Activated naive CD8-positive, alpha-beta T cell treated with anti-CD3 and anti-CD28 coated beads, Interleukin-2, amount 50 U/mL, for 16 hours (primary cell): Measurements from ENCODE around the gene GNAS-AS1.
A peak's percentile ranks its signal among the peaks of the same experiment; 100 is the strongest.

Source experiments
- DNase-seq: peaks from one replicate; pipeline ENCODE4 v3.0.0-alpha.2; 2020; ENCODE audit warnings: low read depth, low spot score

The GNAS-AS1 gene

DNA sequence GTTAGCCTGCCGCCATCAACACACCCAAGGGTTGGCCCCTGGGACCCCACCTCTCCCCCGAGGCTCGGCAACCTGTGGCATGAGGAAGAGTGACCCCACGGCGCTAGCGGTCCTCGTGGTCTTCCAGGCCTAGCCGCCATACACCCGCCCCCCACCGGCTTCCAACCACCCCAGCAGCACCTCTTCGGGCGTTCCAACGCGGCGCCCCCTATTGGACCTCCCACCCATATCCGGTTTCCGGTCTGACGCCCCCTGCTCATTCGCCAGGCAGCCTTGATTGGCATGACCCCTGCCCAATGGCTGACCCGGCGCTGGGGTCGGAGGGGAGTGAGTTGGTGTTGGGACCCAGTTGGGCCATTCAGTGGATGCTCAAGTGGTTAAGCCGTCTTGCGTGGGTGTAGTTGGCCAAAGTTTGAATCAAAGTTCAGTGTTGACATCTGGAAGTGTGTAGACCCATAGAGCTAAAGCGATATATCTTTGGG is at the start of gene GNAS-AS1:
Gene GNAS-AS1, minus strand, starts transcription at position 210 of the 482 bp plus-strand sequence.
- peak; percentile 70 for DNase-seq

DNA sequence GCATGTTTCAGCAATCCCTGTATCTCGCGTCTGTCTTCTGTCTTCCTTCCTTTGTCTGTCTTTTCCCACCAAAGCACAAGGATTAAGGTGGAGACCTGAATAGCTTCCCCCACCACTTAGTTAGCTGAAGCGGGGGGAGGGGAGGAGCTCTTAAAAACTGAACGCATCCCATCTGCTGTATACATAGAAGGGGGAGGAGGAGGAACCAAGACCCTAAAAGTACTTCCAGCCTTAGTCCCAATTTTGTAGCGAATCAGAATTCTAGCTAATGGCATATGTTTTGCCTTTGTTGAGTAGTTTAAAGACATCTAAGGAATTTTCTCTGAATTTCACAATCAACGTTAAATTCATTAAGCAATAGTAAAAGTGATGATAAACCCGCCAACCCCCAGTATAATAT is 49.7 kb upstream of the GNAS-AS1 start:
- no peak for DNase-seq

DNA sequence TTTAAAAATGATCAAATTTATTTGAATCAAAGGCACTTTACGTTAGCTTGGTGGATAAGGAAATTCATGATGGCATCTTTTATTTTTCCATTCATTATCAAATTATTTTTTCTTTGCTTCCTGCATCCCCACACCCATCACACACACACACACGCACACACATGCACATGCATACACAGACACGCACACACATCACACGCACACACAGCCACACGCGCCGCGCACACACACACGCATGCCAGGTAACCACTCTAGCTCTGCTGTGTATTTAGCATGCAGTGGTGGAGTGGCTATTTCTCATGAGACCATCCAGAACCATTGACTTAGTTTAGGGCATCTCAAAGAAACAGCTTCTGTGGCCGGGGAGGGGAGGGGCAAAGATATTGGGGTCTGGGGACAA is 48.8 kb upstream of the GNAS-AS1 start:
- DNase-seq, result no peak

DNA sequence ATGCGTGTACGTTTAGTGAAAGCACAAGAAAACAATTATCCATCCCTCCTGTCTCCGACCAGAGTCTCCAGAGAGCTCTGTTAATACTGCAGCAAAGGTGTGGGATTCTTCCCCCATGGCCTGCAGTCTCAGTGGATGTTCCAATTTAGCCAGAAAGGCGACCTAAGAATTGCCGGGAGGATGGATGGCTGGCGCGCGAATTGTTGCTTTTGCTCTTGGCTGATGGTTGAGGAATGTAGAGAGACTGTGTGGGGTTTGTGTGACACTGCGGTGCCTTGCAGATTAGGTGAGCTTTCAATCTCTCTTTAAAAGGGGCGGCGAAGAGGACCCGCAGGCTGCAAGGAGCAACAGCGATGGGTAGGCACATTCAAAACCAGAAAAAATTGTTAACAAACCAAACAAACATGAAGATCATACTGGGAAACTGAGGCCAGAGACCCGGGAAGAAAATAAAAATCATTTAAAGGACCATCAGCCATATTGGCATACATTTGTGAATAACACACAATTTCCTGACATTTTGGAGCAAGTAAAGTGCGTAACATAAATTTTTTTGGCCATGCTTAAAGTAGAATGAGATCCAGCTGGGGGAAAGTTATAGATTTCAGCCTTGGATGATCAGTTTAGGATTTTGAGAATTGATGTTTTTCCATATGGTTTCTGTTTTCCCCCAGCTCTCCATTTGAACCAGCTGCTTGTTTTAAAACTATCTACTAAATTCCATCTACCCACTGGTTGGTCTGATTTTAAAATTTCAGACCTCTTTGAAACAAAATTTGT is 48.1 kb upstream of the GNAS-AS1 start:
- DNase-seq, result no peak

DNA sequence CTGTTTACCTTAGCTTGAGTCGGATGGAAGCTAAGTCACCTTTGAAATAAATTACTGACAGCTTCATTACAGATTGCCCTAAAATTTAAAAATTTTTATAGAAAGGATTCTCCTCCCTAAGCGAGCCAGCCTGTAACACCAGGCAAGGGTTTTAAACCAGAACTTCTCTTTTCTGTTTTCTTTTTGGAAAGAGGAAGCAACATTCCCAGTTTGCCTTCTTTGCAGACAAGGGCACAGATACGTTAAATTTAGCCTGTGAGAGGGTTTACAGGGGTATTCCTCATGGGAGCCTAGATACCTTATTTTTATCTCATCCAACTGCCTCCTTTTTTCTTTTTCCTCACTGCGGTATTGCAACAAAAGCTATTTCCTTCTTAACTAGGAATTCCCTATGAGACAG is 46.8 kb upstream of the GNAS-AS1 start:
- no peak for DNase-seq

DNA sequence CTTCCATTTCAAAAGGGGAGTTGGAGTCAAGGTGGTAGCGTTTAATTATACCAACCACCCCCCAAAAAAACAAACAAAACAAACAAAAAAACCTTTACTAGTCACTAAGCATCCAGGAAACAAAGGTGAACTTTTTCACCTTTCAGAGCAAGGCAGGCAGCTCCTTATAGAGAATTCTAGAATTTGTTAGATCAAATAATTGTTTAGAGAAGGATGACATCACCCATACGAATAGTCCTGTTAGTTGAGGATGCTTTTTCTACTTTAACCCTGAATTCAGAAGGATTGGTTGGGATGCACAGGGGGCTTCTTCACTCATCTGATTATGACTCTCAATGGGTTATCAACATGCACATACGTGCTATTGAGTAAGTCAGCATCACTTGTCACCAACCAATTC is 46.1 kb upstream of the GNAS-AS1 start:
- DNase-seq, result no peak

DNA sequence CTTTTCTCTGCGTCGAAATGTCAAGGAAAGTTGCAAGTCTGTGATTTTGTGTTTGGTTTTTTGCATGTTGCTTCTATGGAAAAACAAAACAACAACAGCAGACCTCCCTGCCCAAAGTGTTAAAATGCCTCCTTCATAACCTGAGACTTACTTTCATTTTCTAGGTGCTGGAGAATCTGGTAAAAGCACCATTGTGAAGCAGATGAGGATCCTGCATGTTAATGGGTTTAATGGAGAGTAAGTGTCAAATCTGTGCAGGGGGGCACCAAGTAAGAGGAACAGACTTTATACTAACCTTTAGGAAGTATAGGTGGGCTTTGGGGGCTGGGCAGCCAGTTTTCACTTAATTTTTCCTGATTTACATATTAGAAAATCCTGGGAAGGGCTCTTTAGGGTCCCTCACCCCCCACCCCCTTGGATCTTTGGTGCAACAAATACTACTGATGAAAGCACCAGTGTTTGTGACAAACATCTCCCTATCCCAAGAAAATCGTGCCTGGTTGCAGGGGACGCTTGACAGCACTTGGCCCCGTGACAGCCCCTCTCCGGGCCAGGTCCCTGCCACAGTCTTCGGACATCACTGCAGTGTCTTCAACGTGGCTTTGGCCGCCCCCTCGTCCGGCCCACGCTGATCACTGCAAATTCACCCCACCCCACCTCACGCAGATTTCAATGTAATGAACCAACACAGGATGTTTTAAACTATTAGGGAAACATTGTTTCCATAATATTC is 44.9 kb upstream of the GNAS-AS1 start:
- DNase-seq, result no peak

DNA sequence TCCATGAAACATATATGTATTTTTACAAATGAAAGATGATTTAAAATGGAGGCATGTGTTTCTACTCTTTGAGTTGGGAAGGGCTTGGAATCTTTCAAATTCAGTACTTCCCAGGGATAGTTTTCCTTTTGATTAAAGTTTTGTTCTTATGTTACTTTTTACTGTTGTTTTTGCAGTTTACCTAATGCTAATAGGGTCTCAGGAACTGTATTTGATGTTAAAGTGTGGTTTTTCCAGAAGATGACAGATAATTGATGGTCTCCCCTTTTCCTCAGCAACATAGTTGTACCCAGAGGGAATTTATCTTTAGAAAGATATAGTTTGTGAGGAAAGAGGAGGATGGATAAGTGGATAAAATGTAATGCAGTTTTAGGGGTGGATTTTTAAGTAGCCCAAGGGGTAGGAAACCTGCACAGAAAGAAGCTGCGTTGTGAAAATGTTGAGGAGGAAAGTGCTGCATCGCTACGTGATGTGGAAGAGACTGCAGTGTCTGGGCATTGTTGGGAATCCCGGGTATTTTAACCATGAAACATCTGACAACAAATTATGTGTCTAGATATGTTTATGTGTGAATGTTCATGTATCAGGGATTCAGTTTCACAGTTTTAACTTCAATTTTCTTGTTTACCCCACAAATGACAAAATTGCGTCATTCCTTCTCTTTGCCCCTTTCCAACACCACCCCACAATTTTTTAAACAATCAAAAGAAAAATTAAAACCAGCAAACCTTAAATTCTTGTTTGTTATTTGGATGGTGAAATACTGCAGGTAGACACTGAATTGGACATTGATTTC is 44.1 kb upstream of the GNAS-AS1 start:
- DNase-seq, result no peak

DNA sequence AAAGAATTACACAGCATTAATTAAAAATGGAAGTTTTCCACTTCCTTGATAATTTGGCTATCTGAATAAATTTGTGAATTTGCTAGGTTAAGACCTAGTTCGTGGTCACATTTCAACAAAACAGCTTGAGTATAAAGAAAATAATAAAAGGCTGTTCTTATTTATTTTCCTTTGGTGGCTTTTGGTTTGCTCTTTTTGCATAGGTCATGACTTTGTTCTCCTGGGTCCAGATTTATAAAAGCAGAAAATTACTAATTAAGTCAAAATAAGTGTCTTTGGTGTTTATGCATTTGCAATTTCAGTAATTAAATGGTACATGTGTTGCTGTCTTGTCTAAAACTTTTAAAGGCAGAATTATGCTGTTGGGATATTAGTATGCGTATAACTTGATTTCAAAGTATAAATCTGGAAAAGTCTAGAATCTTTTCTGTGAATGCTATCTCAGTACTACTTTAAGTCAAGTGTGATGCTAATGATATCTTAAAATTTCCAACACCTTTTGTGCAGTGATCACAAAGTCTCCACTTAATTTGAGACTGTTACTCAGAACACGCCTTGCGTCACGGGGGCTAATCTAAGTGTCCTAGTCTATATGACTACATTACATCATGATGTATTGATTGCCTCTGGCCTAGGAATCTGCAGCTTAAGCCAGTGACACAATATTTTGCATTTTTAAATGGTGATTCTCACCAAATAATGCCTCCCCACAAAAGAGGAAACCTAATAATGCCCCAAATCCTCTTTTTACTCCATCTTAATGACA is 42.8 kb upstream of the GNAS-AS1 start:
- DNase-seq, result no peak

DNA sequence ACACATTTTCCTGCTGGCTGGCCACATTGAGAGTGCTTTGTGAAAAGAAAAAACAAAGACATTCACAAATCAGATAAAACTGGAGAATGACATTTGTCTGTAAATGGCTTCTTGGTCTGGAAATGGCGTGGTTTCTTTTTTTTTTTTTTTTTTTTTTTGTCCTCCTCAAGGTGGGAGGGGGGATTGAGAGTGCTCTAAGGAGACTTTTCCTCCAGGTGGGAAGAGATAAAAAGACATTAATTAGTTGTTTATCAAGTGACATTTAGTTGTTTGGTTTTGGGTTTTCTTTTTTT is 42.2 kb upstream of the GNAS-AS1 start:
- DNase-seq, result no peak

DNA sequence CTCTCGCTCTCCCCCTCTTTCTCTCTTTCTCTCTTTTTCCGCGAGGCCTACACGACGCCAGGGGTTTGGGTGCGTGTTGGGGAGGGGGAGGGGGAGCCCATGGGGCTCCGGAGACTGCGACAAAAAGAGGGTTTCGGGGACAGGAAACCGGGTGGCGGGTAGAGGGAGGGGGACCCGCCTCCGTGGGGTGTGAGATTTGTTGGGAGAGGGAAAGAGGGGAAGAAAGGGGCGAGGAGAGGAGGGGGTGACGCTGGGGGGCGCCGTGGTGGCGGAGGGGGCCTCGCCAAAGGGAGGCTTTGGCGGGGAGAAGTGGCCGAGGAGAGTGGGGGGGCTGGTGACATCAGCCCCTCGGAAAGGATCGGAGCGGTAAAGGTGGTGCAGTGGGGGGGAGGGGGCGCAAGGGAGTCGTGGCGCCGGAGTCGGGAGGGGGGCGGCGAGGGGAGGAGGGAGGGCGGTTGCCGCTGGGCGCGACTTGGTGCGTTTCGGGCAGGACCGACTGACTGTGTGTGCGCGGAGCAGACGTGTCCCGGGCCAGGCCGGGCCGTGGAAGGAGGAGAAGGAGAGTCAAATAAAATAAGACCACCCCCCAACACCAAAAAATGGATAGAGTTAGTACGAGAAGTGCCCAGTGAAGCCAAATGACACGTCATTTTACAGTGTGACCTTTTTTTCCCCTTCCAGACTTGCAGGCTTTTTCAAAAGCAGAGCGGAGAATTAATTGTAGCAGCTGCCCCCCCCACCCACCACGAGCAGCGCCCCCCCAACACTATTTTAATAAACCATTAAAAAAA is 41.6 kb upstream of the GNAS-AS1 start:
- DNase-seq, result peak; percentile 59

DNA sequence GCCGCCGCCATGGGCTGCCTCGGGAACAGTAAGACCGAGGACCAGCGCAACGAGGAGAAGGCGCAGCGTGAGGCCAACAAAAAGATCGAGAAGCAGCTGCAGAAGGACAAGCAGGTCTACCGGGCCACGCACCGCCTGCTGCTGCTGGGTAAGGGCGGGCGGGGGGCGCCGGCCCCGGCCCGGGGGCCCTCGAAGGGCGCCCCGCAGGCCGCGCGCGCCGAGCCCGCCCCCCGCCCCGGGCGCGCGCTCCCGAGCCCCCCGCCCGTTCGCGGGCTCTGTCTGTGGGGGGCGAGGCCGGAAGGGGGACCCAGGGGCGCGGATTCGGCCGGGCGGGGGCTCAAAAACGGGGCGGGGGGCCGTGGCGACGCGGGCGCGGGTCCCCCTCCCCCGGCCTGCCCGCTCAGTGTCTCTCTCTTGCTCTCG is 41.0 kb upstream of the GNAS-AS1 start:
- DNase-seq, result no peak

DNA sequence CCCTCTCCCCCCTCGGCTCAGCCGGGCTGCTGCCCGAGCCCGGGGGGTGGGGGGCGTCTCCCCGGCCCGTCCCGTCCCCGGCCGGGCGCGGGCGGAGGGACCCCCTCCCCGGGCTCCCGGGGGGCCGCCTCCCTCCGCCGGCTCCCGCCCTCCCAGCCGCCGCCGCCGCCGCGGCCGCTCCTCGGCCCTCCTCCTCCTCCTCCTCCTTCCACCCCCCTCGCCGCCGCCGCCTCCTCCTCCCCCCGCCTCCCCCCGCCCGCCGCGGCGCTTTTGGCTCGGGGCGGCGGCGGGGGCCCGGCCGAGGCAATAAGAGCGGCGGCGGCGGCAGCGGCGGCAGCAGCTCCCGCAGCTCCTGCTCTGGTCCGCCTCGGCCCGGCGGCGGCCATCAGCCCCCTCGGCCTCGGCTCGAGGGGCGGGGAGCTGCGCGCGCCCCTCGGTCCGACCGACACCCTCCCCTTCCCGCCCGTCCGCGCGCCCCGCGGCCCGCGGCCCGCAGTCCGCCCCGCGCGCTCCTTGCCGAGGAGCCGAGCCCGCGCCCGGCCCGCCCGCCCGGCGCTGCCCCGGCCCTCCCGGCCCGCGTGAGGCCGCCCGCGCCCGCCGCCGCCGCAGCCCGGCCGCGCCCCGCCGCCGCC is 40.5 kb upstream of the GNAS-AS1 start:
- DNase-seq, result no peak

DNA sequence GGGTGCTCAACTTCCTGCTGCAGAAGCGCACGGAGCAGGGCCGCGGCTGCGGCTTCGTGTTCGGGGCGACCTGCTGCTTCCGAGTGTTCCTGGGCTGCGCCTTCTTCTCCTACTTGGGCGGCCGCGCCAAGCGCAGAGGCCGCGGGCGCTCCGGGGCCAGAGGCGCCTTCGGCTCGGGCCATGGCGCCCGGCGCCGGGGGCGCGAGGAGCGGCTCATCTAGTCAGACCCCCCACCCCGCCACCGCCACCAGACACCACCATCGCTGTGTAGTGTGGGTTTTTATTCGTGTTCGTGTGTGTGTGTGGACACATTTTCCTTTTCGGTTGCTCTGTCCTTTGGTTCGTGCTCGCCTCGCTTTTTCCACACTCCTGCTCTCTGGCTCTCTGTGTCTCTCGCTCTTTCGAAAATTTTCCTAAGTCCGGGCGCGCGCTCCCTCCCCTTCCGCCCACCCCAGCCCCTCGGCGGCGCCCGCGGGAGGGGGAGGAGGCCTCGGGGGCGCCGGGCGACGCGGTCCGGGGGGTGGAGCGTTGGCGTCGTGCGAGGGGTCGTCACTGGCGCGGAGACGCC is 39.9 kb upstream of the GNAS-AS1 start:
- peak; percentile 64 for DNase-seq

DNA sequence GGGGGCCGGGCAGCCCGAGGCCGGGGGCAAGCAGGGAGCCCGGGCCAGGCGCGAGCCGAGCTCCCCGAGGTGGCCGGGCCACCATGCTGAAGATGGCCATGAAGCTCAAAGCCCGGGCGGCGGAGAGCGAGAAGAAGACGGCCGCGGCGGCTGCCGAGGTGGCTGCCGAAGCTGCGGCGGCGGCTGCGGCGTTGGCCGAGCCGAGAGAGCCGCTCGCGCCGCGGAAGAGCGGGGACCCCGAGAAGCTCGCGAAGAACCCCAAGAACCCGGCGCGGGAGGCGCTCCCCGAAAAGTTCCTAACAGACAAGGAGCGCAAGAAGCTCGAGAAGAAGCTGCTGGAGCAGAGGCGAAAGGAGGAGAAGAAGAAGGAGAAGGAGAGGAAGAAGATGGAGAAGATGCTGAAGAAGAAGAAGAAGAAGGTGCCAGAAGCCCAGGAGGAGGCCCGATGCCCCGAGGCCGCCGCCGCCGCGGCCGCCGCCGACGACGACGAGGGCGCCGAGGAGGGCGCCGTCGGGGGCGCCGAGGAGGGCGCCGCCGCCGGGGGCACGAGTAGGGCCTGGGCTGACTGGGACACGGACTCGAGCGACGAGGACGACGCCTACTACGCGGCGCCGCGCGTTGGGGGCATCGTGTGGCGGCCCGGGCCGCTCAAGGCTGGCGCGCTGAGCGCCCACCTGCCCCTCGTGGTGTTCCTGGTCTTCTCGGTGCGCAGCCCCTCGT is 39.3 kb upstream of the GNAS-AS1 start:
- peak; percentile 7 for DNase-seq

DNA sequence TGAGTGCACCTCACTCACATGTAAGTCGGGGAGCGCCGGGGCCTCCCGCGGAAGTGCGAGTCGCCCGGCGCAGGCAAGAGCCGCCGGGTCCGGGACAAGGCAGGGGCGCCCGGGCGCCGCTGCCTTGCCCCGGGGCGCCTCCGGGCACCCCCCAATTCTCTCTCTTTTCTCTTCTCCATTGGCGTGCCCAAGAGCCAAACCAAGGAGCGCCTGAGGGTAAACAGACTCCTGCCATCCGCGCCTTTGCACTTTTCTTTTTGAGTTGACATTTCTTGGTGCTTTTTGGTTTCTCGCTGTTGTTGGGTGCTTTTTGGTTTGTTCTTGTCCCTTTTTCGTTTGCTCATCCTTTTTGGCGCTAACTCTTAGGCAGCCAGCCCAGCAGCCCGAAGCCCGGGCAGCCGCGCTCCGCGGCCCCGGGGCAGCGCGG is 38.6 kb upstream of the GNAS-AS1 start:
- DNase-seq, result no peak

DNA sequence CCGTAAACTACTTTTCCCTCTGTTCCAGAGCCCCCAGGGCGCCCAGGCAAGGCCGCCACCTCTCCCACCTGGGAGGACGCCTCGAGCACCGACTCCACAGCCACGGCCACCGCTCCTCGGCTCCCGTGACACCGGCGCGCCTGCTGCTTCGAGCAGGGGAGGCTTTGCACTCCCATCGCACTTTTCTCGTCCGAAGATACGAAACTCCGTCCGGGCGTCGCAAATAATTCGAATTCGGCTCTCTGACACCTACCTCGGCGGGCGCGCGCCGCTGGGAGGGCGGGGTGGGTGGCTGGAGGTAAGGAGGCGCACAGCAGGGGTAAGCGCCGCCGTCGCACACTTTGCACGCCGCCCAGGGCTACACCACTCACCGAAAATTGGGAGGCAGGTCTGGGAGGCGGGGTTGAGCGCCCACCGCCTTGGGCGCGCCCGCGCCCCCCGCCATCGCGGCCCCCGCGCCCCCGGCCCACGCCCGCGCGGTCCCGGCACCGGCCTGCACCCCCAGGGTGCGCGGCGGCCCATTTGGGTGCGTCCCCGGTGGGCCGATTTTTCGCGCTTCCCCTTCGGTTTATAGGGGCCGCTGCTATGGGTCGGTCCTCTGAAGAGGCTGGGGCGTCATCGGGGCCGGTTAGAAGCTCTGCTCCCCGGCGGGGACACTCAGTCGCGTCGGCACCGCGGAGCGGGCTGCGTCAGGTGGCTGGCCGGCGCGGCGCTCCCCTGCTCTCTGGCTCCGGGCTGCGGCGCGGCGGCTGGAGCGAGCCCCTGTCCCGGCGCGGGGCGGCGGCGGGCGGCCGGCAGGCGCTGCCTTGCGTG is 38.0 kb upstream of the GNAS-AS1 start:
- DNase-seq, result peak; percentile 60

DNA sequence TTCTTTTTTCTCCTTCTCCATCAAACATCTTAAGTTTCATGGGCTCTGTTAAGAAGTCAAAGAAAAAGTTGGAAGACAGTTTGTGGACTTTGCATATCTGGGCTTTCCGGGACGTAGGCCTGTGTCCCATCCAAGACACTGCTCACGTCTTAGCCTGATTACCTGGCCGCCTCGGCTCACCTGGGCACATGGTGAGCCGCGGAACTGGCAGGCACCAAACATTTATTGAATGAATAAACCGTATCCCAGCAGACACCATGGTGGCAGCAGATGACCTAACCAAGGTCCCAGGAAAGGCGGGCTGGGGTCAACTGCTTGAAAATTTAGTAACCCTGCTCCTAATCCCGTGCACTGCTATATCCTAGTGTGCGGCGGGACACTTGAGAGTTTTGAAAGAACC is 37.4 kb upstream of the GNAS-AS1 start:
- DNase-seq, result no peak
